ENCODE results near the gene LPP.

LPP gene

DNA sequence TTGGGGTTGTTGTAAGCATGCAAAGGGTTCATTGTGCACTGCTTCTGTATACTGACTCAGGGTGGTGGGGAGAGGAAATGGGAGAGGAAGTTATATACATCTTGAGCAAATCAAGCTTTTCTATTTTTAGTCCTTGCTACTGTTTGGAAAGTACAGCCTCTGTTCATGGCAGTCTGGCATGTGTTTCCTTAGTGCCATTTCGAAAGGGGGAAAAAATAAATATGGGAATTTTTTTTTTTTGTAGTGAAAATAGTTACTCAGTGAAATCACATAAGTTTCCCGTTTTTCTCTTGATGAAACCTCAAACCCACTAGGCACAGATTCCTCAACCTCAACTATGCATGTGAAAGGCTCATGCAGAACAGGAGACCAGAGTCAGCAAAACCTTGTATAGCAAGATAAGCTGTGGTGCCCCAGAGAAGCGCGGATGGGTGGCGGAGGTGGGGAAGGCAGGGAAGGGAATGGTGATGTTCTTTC, 353.3 kb downstream of the LPP start:
- peaks cover 5% of the 10 kb centered on the region for H3K9me3 ChIP-seq (ENCODE audit: insufficient read depth, low read length, severe bottlenecking)
- DNase-seq (no peak), ATAC-seq (ENCODE audit: insufficient read depth, low read depth) (no peak)
- no peaks in the 10 kb centered on the region for H3K4me1 ChIP-seq (ENCODE audit: insufficient read depth, low read length)
- no peak for TF ChIP-seq EZH2 (IDR thresholded peaks at IDR 0.05; ENCODE audit: borderline replicate concordance, low read depth, low read length, severe bottlenecking)
- TF ChIP-seq, protein P1, sequence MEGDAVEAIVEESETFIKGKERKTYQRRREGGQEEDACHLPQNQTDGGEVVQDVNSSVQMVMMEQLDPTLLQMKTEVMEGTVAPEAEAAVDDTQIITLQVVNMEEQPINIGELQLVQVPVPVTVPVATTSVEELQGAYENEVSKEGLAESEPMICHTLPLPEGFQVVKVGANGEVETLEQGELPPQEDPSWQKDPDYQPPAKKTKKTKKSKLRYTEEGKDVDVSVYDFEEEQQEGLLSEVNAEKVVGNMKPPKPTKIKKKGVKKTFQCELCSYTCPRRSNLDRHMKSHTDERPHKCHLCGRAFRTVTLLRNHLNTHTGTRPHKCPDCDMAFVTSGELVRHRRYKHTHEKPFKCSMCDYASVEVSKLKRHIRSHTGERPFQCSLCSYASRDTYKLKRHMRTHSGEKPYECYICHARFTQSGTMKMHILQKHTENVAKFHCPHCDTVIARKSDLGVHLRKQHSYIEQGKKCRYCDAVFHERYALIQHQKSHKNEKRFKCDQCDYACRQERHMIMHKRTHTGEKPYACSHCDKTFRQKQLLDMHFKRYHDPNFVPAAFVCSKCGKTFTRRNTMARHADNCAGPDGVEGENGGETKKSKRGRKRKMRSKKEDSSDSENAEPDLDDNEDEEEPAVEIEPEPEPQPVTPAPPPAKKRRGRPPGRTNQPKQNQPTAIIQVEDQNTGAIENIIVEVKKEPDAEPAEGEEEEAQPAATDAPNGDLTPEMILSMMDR (IDR thresholded peaks at IDR 0.05; ENCODE audit: borderline replicate concordance, extremely low read depth, low read length, poor library complexity, severe bottlenecking): no peak
- H3K79me2 ChIP-seq (ENCODE audit: insufficient read depth, low read length): no peaks in the 10 kb centered on the region
- H2AFZ ChIP-seq (ENCODE audit: low read depth, low read length): no peak overlapping the region
- H3K36me3 ChIP-seq (ENCODE audit: insufficient read depth, low read length): no peaks in the 10 kb centered on the region
- H3K9ac ChIP-seq (ENCODE audit: low read depth, low read length): no peak overlapping the region
- no peaks in the 10 kb centered on the region for H4K20me1 ChIP-seq (ENCODE audit: insufficient read depth, low read length)
- no peak overlapping the region for H3K4me2 ChIP-seq (ENCODE audit: insufficient read depth, low read length)
- no peak overlapping the region for H3K4me3 ChIP-seq (ENCODE audit: low read depth in 1 of 2, low read length in 2 of 2)
- no peaks in the 10 kb centered on the region for H3K27me3 ChIP-seq (ENCODE audit: insufficient read depth, low read length, poor library complexity)
- H3K27ac ChIP-seq (ENCODE audit: low read length): no peak overlapping the region

DNA sequence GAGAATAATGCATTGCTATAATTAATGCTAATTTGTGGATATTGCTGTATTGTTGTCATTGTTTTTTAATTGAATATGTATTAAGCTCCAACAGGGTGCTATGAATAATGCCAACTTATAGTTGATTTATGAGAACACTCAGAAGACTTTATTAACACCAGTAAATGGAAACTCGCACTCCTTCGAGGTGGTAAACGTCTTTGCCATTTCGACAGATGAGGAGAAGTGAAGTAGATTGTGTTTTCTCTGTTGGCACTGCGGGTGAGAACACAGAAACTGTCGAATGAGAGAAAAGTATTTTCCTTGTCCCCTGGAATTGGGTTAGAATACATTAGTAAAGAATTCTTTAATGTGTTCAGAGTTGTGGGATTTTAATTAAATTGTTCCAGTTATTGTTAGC, 354.5 kb downstream of the LPP start:
- Histone ChIP-seq H3K27ac (ENCODE audit: low read length) (no peak overlapping the region), H2AFZ (ENCODE audit: low read depth, low read length) (no peak overlapping the region), H3K4me3 (ENCODE audit: low read depth in 1 of 2, low read length in 2 of 2) (no peak overlapping the region), H3K27me3 (ENCODE audit: insufficient read depth, low read length, poor library complexity) (no peaks in the 10 kb centered on the region), H3K4me2 (ENCODE audit: insufficient read depth, low read length) (no peak overlapping the region), H4K20me1 (ENCODE audit: insufficient read depth, low read length) (no peaks in the 10 kb centered on the region), H3K4me1 (ENCODE audit: insufficient read depth, low read length) (no peaks in the 10 kb centered on the region), H3K79me2 (ENCODE audit: insufficient read depth, low read length) (no peaks in the 10 kb centered on the region), H3K9ac (ENCODE audit: low read depth, low read length) (no peak overlapping the region), H3K36me3 (ENCODE audit: insufficient read depth, low read length) (no peaks in the 10 kb centered on the region), H3K9me3 (ENCODE audit: insufficient read depth, low read length, severe bottlenecking) (peaks cover 3% of the 10 kb centered on the region)
- DNase-seq: no peak
- no peak for ATAC-seq (ENCODE audit: insufficient read depth, low read depth)
- no peak for TF ChIP-seq EZH2 (IDR thresholded peaks at IDR 0.05; ENCODE audit: borderline replicate concordance, low read depth, low read length, severe bottlenecking)
- TF ChIP-seq, protein P1 (IDR thresholded peaks at IDR 0.05; ENCODE audit: borderline replicate concordance, extremely low read depth, low read length, poor library complexity, severe bottlenecking): no peak

DNA sequence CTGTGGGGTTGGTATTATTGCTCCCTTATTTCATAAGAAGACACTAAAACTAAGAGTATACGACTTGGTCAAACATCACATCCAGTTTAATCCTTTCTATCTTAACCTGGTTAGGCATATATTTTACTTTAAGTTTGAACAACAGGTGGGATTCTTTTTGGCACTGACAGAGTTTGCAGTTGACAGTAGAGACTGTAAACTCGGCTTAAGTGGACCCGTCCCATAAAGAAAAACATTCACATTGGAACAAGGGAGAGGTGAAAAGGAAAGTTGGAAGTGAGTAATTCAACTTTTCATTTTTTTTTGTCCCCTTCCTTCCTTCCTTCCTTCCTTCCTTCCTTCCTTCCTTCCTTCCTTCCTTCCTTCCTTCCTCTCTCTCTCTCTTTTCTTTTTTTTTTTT, 355.4 kb downstream of the LPP start:
- no peak overlapping the region for H2AFZ ChIP-seq (ENCODE audit: low read depth, low read length)
- H3K27me3 ChIP-seq (ENCODE audit: insufficient read depth, low read length, poor library complexity): no peaks in the 10 kb centered on the region
- H3K9me3 ChIP-seq (ENCODE audit: insufficient read depth, low read length, severe bottlenecking): no peaks in the 10 kb centered on the region
- H3K36me3 ChIP-seq (ENCODE audit: insufficient read depth, low read length): no peaks in the 10 kb centered on the region
- H3K27ac ChIP-seq (ENCODE audit: low read length): no peak overlapping the region
- H3K4me2 ChIP-seq (ENCODE audit: insufficient read depth, low read length): no peak overlapping the region
- no peaks in the 10 kb centered on the region for H3K79me2 ChIP-seq (ENCODE audit: insufficient read depth, low read length)
- no peak overlapping the region for H3K9ac ChIP-seq (ENCODE audit: low read depth, low read length)
- DNase-seq (no peak), ATAC-seq (ENCODE audit: insufficient read depth, low read depth) (no peak)
- no peak overlapping the region for H3K4me3 ChIP-seq (ENCODE audit: low read depth in 1 of 2, low read length in 2 of 2)
- H3K4me1 ChIP-seq (ENCODE audit: insufficient read depth, low read length): no peaks in the 10 kb centered on the region
- no peaks in the 10 kb centered on the region for H4K20me1 ChIP-seq (ENCODE audit: insufficient read depth, low read length)
- TF ChIP-seq, protein P1 (IDR thresholded peaks at IDR 0.05; ENCODE audit: borderline replicate concordance, extremely low read depth, low read length, poor library complexity, severe bottlenecking): no peak
- no peak for TF ChIP-seq EZH2 (IDR thresholded peaks at IDR 0.05; ENCODE audit: borderline replicate concordance, low read depth, low read length, severe bottlenecking)

DNA sequence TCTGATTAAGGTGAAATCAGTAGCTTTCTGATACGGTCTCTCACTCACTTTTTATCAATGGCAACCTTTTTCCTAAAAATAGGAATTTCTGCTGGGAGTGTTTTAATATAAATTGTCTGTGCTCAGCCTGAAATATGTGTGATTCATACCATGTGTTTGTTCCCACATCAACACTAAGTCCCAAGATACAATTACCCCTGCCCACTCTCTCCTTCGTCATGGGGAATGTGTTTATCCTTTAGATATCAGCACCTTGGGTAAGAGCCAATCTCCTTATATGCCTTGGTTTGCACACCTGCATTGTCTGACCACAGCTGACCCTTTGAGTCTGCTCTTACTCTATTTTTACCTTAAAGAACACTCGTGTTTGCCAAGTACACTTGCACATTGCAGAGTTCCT, 356.4 kb downstream of the LPP start:
- TF ChIP-seq, protein P1 (IDR thresholded peaks at IDR 0.05; ENCODE audit: borderline replicate concordance, extremely low read depth, low read length, poor library complexity, severe bottlenecking): no peak
- no peak for TF ChIP-seq EZH2 (IDR thresholded peaks at IDR 0.05; ENCODE audit: borderline replicate concordance, low read depth, low read length, severe bottlenecking)
- Histone ChIP-seq H3K4me2 (ENCODE audit: insufficient read depth, low read length) (no peak overlapping the region), H3K27me3 (ENCODE audit: insufficient read depth, low read length, poor library complexity) (no peaks in the 10 kb centered on the region), H3K9me3 (ENCODE audit: insufficient read depth, low read length, severe bottlenecking) (no peaks in the 10 kb centered on the region), H3K27ac (ENCODE audit: low read length) (no peak overlapping the region), H3K9ac (ENCODE audit: low read depth, low read length) (no peak overlapping the region), H2AFZ (ENCODE audit: low read depth, low read length) (no peak overlapping the region), H4K20me1 (ENCODE audit: insufficient read depth, low read length) (no peaks in the 10 kb centered on the region), H3K79me2 (ENCODE audit: insufficient read depth, low read length) (no peaks in the 10 kb centered on the region), H3K36me3 (ENCODE audit: insufficient read depth, low read length) (no peaks in the 10 kb centered on the region), H3K4me1 (ENCODE audit: insufficient read depth, low read length) (no peaks in the 10 kb centered on the region), H3K4me3 (ENCODE audit: low read depth in 1 of 2, low read length in 2 of 2) (no peak overlapping the region)
- ATAC-seq (ENCODE audit: insufficient read depth, low read depth) (no peak), DNase-seq (no peak)

Measured in DND-41 (cell line).